H1 (cell line): Measurements from ENCODE around the gene MTERF2. TPM values are rescaled to one million over a fixed set of nuclear protein-coding genes. Genes with fewer than 3 reads are reported as not detected.

Experiments
- CTCF ChIA-PET: fragments of 300-600 bp; sonication (Branson Sonifier 250); formaldehyde crosslinking; loops from one replicate; lab custom pipeline; 2021; ENCODE audit not compliant: partially characterized antibody; lab: Charles Lee
- POLR2A ChIA-PET: fragments of 300-600 bp; sonication (Branson Sonifier 250); formaldehyde crosslinking; loops from one replicate; lab custom pipeline; 2021; ENCODE audit warnings: inconsistent platforms; ENCODE audit not compliant: partially characterized antibody; lab: Charles Lee
- DNase-seq, 2 experiments: peaks; one replicate each; pipeline versions ENCODE4 v3.0.0 to v3.0.0-alpha.2; 2010 to 2022; ENCODE audit warnings: low spot score in 2 of 2, low read depth in 1 of 2, mixed read lengths in 1 of 2
- FAIRE-seq: peaks from 2 replicates; lab custom pipeline; 2011; peaks lifted over from hg19 to GRCh38; lab: Jason Lieb, UNC
- H2AFZ ChIP-seq: 2 replicates; pipeline ENCODE4 v1.8.1; 2012; ENCODE audit warnings: low read length, inconsistent platforms
- H2AK5ac ChIP-seq: 2 replicates; pipeline ENCODE4 v1.6.1; 2013; ENCODE audit warnings: low read depth, low read length
- H2BK120ac ChIP-seq: replicated peaks from 2 replicates; pipeline ENCODE3; 2013; ENCODE audit warnings: low read depth, low read length, inconsistent platforms
- H2BK12ac ChIP-seq: 2 replicates; pipeline ENCODE4 v1.6.1; 2013; ENCODE audit warnings: low read depth, low read length
- H2BK15ac ChIP-seq: 2 replicates; pipeline ENCODE4 v1.6.1; 2013; ENCODE audit warnings: low read length
- H2BK20ac ChIP-seq: 2 replicates; pipeline ENCODE4 v1.6.1; 2013; ENCODE audit warnings: low read length
- H2BK5ac ChIP-seq: 2 replicates; pipeline ENCODE4 v1.6.1; 2013; ENCODE audit warnings: low read depth, low read length
- H3K14ac ChIP-seq: 2 replicates; pipeline ENCODE4 v1.6.1; 2013; ENCODE audit warnings: inconsistent platforms; ENCODE audit not compliant: insufficient read length
- H3K18ac ChIP-seq: 2 replicates; pipeline ENCODE4 v1.6.1; 2013; ENCODE audit warnings: low read length; ENCODE audit errors: extremely low read depth
- H3K23ac ChIP-seq: 2 replicates; pipeline ENCODE4 v1.6.1; 2013; ENCODE audit warnings: inconsistent platforms; ENCODE audit not compliant: insufficient read length
- H3K23me2 ChIP-seq: 2 replicates; pipeline ENCODE4 v1.6.1; 2013; ENCODE audit warnings: low read depth, low read length
- H3K27ac ChIP-seq: 2 replicates; pipeline ENCODE4 v1.6.1; 2011; ENCODE audit warnings: low read depth, low read length, inconsistent platforms
- H3K27me3 ChIP-seq, 4 experiments: replicated peaks in 1 of 4; 1 replicate in 1 of 4; 2 replicates in 3 of 4; pipeline versions ENCODE4 v1.6.1 to v1.8.1; 2011 to 2013; ENCODE audit warnings: low read length in 3 of 4, mild to moderate bottlenecking in 3 of 4, inconsistent platforms in 2 of 4, mixed read lengths in 2 of 4, moderate library complexity in 1 of 4; ENCODE audit not compliant: control insufficient read depth in 3 of 4, insufficient read depth in 3 of 4; ENCODE audit errors: extremely low read depth in 1 of 4
- H3K36me3 ChIP-seq, 4 experiments: 2 replicates each; pipeline versions ENCODE4 v1.6.1 to v1.8.1; 2011 to 2013; ENCODE audit warnings: mild to moderate bottlenecking in 4 of 4, low read length in 3 of 4, moderate library complexity in 2 of 4, control low read depth in 1 of 4, inconsistent platforms in 1 of 4; ENCODE audit not compliant: insufficient read depth in 4 of 4, control insufficient read depth in 2 of 4
- H3K4ac ChIP-seq: replicated peaks from 2 replicates; pipeline ENCODE3; 2013; ENCODE audit warnings: low read length, low read depth, mixed read lengths, inconsistent platforms; ENCODE audit not compliant: insufficient read length
- H3K4me1 ChIP-seq, 4 experiments: replicated peaks in 1 of 4; 1 replicate in 1 of 4; 2 replicates in 3 of 4; pipeline versions ENCODE4 v1.6.1 to v1.8.1; 2011 to 2013; ENCODE audit warnings: low read length in 3 of 4, inconsistent platforms in 2 of 4, mixed read lengths in 1 of 4; ENCODE audit not compliant: insufficient read depth in 4 of 4, control insufficient read depth in 3 of 4
- H3K4me2 ChIP-seq, 2 experiments: 2 replicates each; pipeline versions ENCODE4 v1.6.1 to v1.8.1; 2011 to 2013; ENCODE audit warnings: low read depth in 2 of 2, low read length in 2 of 2, control low read depth in 1 of 2, inconsistent platforms in 1 of 2, mild to moderate bottlenecking in 1 of 2; ENCODE audit not compliant: insufficient read depth in 1 of 2
- H3K4me3 ChIP-seq, 4 experiments: fragments of 200-600, 300-600 bp in 1 of 4; sonication (generic), shearing (Covaris generic), sonication (Bioruptor Twin) in 1 of 4; 2 replicates each; pipeline versions ENCODE4 v1.5.1 to v1.8.1; 2011 to 2016; ENCODE audit warnings: low read length in 4 of 4, low read depth in 3 of 4, control low read depth in 2 of 4, inconsistent platforms in 2 of 4, mild to moderate bottlenecking in 2 of 4, mixed read lengths in 1 of 4, moderate library complexity in 1 of 4; ENCODE audit not compliant: insufficient read depth in 2 of 4; ENCODE audit errors: extremely low read depth in 1 of 4
- H3K56ac ChIP-seq: replicated peaks from 2 replicates; pipeline ENCODE3; 2013; ENCODE audit warnings: low read depth, mild to moderate bottlenecking, mixed read lengths, low read length, inconsistent platforms; ENCODE audit not compliant: insufficient read length
- H3K79me1 ChIP-seq: 2 replicates; pipeline ENCODE4 v1.6.1; 2013; ENCODE audit warnings: low read depth, low read length, control low read depth
- H3K79me2 ChIP-seq, 2 experiments: 2 replicates each; pipeline versions ENCODE4 v1.6.1 to v1.8.1; 2012 to 2013; ENCODE audit warnings: low read length in 2 of 2, mild to moderate bottlenecking in 2 of 2, inconsistent platforms in 1 of 2; ENCODE audit not compliant: insufficient read depth in 2 of 2, control insufficient read depth in 1 of 2
- H3K9ac ChIP-seq, 4 experiments: replicated peaks in 1 of 4; 1 replicate in 1 of 4; 2 replicates in 3 of 4; pipeline versions ENCODE4 v1.6.1 to v1.8.1; 2011 to 2013; ENCODE audit warnings: low read depth in 3 of 4, low read length in 3 of 4, control low read depth in 2 of 4, mild to moderate bottlenecking in 2 of 4, moderate library complexity in 2 of 4, inconsistent platforms in 1 of 4; ENCODE audit errors: extremely low read depth in 1 of 4
- H3K9me3 ChIP-seq, 2 experiments: 2 replicates each; pipeline versions ENCODE4 v1.6.1 to v1.8.1; 2012 to 2013; ENCODE audit warnings: mild to moderate bottlenecking in 2 of 2, moderate library complexity in 2 of 2, control low read depth in 1 of 2, inconsistent platforms in 1 of 2, low read depth in 1 of 2, low read length in 1 of 2, mixed read lengths in 1 of 2; ENCODE audit not compliant: insufficient read depth in 2 of 2
- H4K20me1 ChIP-seq, 2 experiments: replicated peaks in 1 of 2; 2 replicates each; pipeline versions ENCODE3 to v1.8.1; 2011 to 2013; ENCODE audit warnings: inconsistent platforms in 2 of 2, low read length in 2 of 2, mild to moderate bottlenecking in 1 of 2; ENCODE audit not compliant: insufficient read depth in 2 of 2, control insufficient read depth in 1 of 2
- H4K5ac ChIP-seq: 2 replicates; pipeline ENCODE4 v1.6.1; 2013; ENCODE audit warnings: low read length, low read depth, mixed read lengths, inconsistent platforms; ENCODE audit not compliant: insufficient read length
- H4K8ac ChIP-seq: 2 replicates; pipeline ENCODE4 v1.8.0; 2013; ENCODE audit warnings: mild to moderate bottlenecking, moderate library complexity, low read length, inconsistent platforms; ENCODE audit not compliant: insufficient read depth; ENCODE audit errors: extremely low read depth
- H4K91ac ChIP-seq: replicated peaks from 2 replicates; pipeline ENCODE3; 2013; ENCODE audit warnings: low read length, mixed read lengths, inconsistent platforms; ENCODE audit not compliant: insufficient read length
- CBX8 ChIP-seq: fragments of 300-800, 300-1000 bp; sonication (generic); IDR thresholded peaks from 2 replicates; pipeline ENCODE4 v1.7.1; 2016; ENCODE audit warnings: low read depth, low read length, borderline replicate concordance
- CHD1 ChIP-seq: IDR thresholded peaks from 2 replicates; pipeline ENCODE4 v1.6.1; 2012; ENCODE audit warnings: low read depth, low read length, improper control_type of control experiment
- CREB1 ChIP-seq: IDR thresholded peaks from 2 replicates; pipeline ENCODE4 v1.6.1; 2012; ENCODE audit warnings: inconsistent platforms
- FOSL1 ChIP-seq: IDR thresholded peaks from 2 replicates; pipeline ENCODE4 v1.6.1; 2011; ENCODE audit warnings: mild to moderate bottlenecking, low read depth, low read length, moderate library complexity; ENCODE audit not compliant: insufficient read depth
- KDM5A ChIP-seq: fragments of 200-600 bp; IDR thresholded peaks from 2 replicates; pipeline ENCODE4 v1.7.1; 2012; ENCODE audit warnings: mild to moderate bottlenecking, low read length, inconsistent platforms, mixed read lengths
- MAFK ChIP-seq: IDR thresholded peaks from 2 replicates; pipeline ENCODE4 v1.6.1; 2012; ENCODE audit warnings: low read depth, mild to moderate bottlenecking, improper control_type of control experiment, low read length
- PHF8 ChIP-seq: fragments of 200-600 bp; sonication (generic); conservative IDR thresholded peaks from 2 replicates; pipeline ENCODE4 v1.7.1; 2012; ENCODE audit warnings: low read depth, mild to moderate bottlenecking, inconsistent platforms, low read length, moderate library complexity
- RFX5 ChIP-seq: IDR thresholded peaks from 2 replicates; pipeline ENCODE4 v1.6.1; 2011; ENCODE audit warnings: low read depth, low read length, improper control_type of control experiment, borderline replicate concordance
- SIRT6 ChIP-seq: IDR thresholded peaks from one replicate; pipeline ENCODE4 v1.7.1; 2012; ENCODE audit warnings: low read length, inconsistent platforms
- SP4 ChIP-seq: IDR thresholded peaks from 2 replicates; pipeline ENCODE4 v1.6.1; 2012; ENCODE audit warnings: low read length, inconsistent platforms
- SRF ChIP-seq: IDR thresholded peaks from 2 replicates; pipeline ENCODE4 v1.6.1; 2011; ENCODE audit warnings: mild to moderate bottlenecking, low read depth, low read length, moderate library complexity
- TAF1 ChIP-seq: IDR thresholded peaks from 2 replicates; pipeline ENCODE4 v1.6.1; 2011; ENCODE audit warnings: mild to moderate bottlenecking, low read depth, low read length
- WGBS, 2 experiments: shearing (Covaris generic) in 1 of 2; methylation state at CpG; one replicate each; pipeline versions ENCODE4 v1.1.6 to v1.1.7; 2013 to 2015; ENCODE audit warnings: low lambda C conversion rate in 2 of 2, mixed read lengths in 2 of 2, inconsistent platforms in 1 of 2, low coverage in 1 of 2, missing lambda C conversion rate in 1 of 2; ENCODE audit not compliant: insufficient replicate concordance in 2 of 2, insufficient coverage in 1 of 2, insufficient read length in 1 of 2; ENCODE audit errors: extremely low coverage in 1 of 2, missing lambda C conversion rate in 1 of 2; 5-methylcytosine and 5-hydroxymethylcytosine counted together
- polyA plus RNA-seq, 7 experiments: library from polyadenylated mRNA; depleted of rRNA in 3 of 7; stranded (reverse) in 5 of 7; unstranded in 2 of 7; fragments of >200 nt in 5 of 7; fragments of 200-250 nt in 2 of 7; gene quantifications; 1 replicate in 5 of 7; 2 replicates in 1 of 7; 4 replicates in 1 of 7; pipeline versions ENCODE4 v1.2.1 to v1.2.3, GENCODE V29; 2011 to 2013; ENCODE audit warnings: missing spikeins in 2 of 7, mixed read lengths in 2 of 7
- total RNA-seq: library from RNA; stranded (reverse); fragmentation: NEBNext Ultra II Directional; extraction: Animal tissue kit (Norgen Biotek cat#: 25700); gene quantifications from 2 replicates; pipeline ENCODE4 v1.2.1, GENCODE V29; 2021

The MTERF2 gene
- total and polyA plus RNA-seq, 2 of the 8 experiments (the other 6 are each of a cell fraction or from before 2014, with no cell fraction given), result 2.8 to 7.1 TPM

GRCh38 chr12:107011519-107011918 lies 24.6 kb upstream of the MTERF2 start:
- 90% methylated on average over 2 of the region's 2 CpGs; no CpG with 5 or more reads in 1 of the 2 experiments for WGBS, 2 experiments
- no peak overlapping the region for H3K9ac ChIP-seq
- TF ChIP-seq SRF (no peak), TAF1 (no peak), CREB1 (no peak), MAFK (no peak), CHD1 (no peak), PHF8 (no peak), SIRT6 (no peak), CBX8 (no peak), RFX5 (no peak), FOSL1 (no peak), SP4 (no peak), KDM5A (no peak)

More at GRCh38 chr12:107011519-107011918, 24.6 kb upstream of the MTERF2 start:
- no peaks in the 10 kb centered on the region for H3K9me3 ChIP-seq
- no peak overlapping the region for H3K4me3 ChIP-seq
- H2AFZ ChIP-seq, result no peak overlapping the region
- CTCF ChIA-PET, result interaction anchor here (0.7 to 1.5 kb wide), 3 partner anchors 14 to 240 kb away, joined by 3 to 5 read pairs (median 3); no protein-coding TSS in a partner anchor
- H3K4me2 ChIP-seq, result no peak overlapping the region
- POLR2A ChIA-PET, result interaction anchor here (1.2 to 1.4 kb wide), 2 partner anchors 7 to 11 kb away, joined by 3 read pairs; no protein-coding TSS in a partner anchor
- H3K23ac ChIP-seq, result no peak overlapping the region
- no peak overlapping the region for H4K91ac ChIP-seq
- H3K23me2 ChIP-seq, result no peaks in the 10 kb centered on the region
- no peaks in the 10 kb centered on the region for H3K4me1 ChIP-seq
- no peaks in the 10 kb centered on the region for H3K27me3 ChIP-seq
- H3K79me1 ChIP-seq, result no peaks in the 10 kb centered on the region
- FAIRE-seq (no peak), DNase-seq (no peak)
- no peak overlapping the region for H4K8ac ChIP-seq
- H3K27ac ChIP-seq, result no peak overlapping the region
- no peak overlapping the region for H2BK15ac ChIP-seq
- H2AK5ac ChIP-seq, result no peak overlapping the region
- no peak overlapping the region for H2BK20ac ChIP-seq
- no peak overlapping the region for H3K18ac ChIP-seq
- H3K79me2 ChIP-seq, result no peaks in the 10 kb centered on the region
- H3K4ac ChIP-seq, result no peak overlapping the region
- no peak overlapping the region for H4K5ac ChIP-seq
- H2BK12ac ChIP-seq, result no peak overlapping the region
- no peak overlapping the region for H2BK120ac ChIP-seq
- H3K14ac ChIP-seq, result no peak overlapping the region
- no peak overlapping the region for H2BK5ac ChIP-seq
- H4K20me1 ChIP-seq, result no peaks in the 10 kb centered on the region
- no peak overlapping the region for H3K56ac ChIP-seq
- no peaks in the 10 kb centered on the region for H3K36me3 ChIP-seq
